HEK293 (cell line): ENCODE data around the gene ATP8A1.

Experiments used
- CTCF ChIA-PET: fragments of 350-600 bp; formaldehyde crosslinking; extraction: SDS; loops from one replicate; lab custom pipeline; 2021; ENCODE audit warnings: antibody characterized with exemption; lab: Yijun Ruan, JAX
- POLR2A ChIA-PET: fragments of 300-600 bp; formaldehyde crosslinking; extraction: SDS; loops from one replicate; lab custom pipeline; 2020; ENCODE audit warnings: antibody characterized with exemption, inconsistent platforms; lab: Yijun Ruan, JAX
- H3K27ac ChIP-seq: fragments of 200-500 bp; sonication (Bioruptor generic); 2 replicates; pipeline ENCODE4 v1.5.1; 2014; ENCODE audit warnings: low read depth, low read length, control low read depth, inconsistent platforms; ENCODE audit errors: extremely low read depth
- H3K36me3 ChIP-seq, 2 experiments: fragments of 200-500 bp in 1 of 2; sonication (Bioruptor generic) in 1 of 2; 1 replicate in 1 of 2; 2 replicates in 1 of 2; pipeline ENCODE4 v1.5.1; 2014 to 2017; ENCODE audit warnings: inconsistent platforms in 2 of 2, low read length in 2 of 2; ENCODE audit not compliant: control insufficient read depth in 2 of 2, insufficient read depth in 1 of 2
- H3K4me1 ChIP-seq: fragments of 200-500 bp; sonication (Bioruptor generic); 2 replicates; pipeline ENCODE4 v1.5.1; 2014; ENCODE audit warnings: mild to moderate bottlenecking, low read length, inconsistent platforms; ENCODE audit not compliant: control insufficient read depth, insufficient read depth
- H3K4me3 ChIP-seq: 2 replicates; pipeline ENCODE4 v1.5.1; 2011; ENCODE audit warnings: low read depth, mild to moderate bottlenecking, control low read depth, low read length, moderate library complexity
- H3K9me3 ChIP-seq: fragments of 200-500 bp; sonication (Bioruptor generic); 2 replicates; pipeline ENCODE4 v1.5.1; 2014; ENCODE audit warnings: low read depth, low read length, inconsistent platforms; ENCODE audit not compliant: control insufficient read depth, insufficient read depth
- BCL11A ChIP-seq: fragments of 450-650 bp; formaldehyde crosslinking; IDR thresholded peaks from 2 replicates; pipeline ENCODE4 v1.5.1; 2016; ENCODE audit warnings: low read depth, missing biosample characterization, missing genetic modification characterization
- CTCF ChIP-seq: fragments of 450-650 bp; formaldehyde crosslinking; IDR thresholded peaks from 2 replicates; pipeline ENCODE4 v1.5.1; 2016; ENCODE audit warnings: missing biosample characterization, missing genetic modification characterization
- GLIS2 ChIP-seq: fragments of 450-650 bp; formaldehyde crosslinking; IDR thresholded peaks from 2 replicates; pipeline ENCODE4 v1.5.1; 2016; ENCODE audit warnings: missing biosample characterization, missing genetic modification characterization
- PATZ1 ChIP-seq: fragments of 450-650 bp; formaldehyde crosslinking; IDR thresholded peaks from 2 replicates; pipeline ENCODE4 v1.5.1; 2016; ENCODE audit warnings: missing biosample characterization, missing genetic modification characterization
- PBX3 ChIP-seq: sonication (generic); formaldehyde crosslinking; IDR thresholded peaks from 2 replicates; pipeline ENCODE4 v1.8.1; 2022; ENCODE audit warnings: mild to moderate bottlenecking, moderate library complexity, missing genetic modification reagents
- SP2 ChIP-seq: fragments of 450-650 bp; formaldehyde crosslinking; IDR thresholded peaks from 2 replicates; pipeline ENCODE4 v1.5.1; 2016; ENCODE audit warnings: missing biosample characterization, missing genetic modification characterization
- TCF7L2 ChIP-seq: IDR thresholded peaks from 2 replicates; pipeline ENCODE4 v1.6.1; 2011; ENCODE audit warnings: low read depth, mild to moderate bottlenecking, inconsistent platforms, low read length, moderate library complexity, borderline replicate concordance
- TRIM28 ChIP-seq: IDR thresholded peaks from 2 replicates; pipeline ENCODE4 v1.6.1; 2011; ENCODE audit warnings: low read length, control low read depth, borderline replicate concordance
- ZBTB20 ChIP-seq: fragments of 450-650 bp; formaldehyde crosslinking; IDR thresholded peaks from 2 replicates; pipeline ENCODE4 v1.5.1; 2016; ENCODE audit warnings: missing biosample characterization, missing genetic modification characterization
- ZBTB26 ChIP-seq: fragments of 450-650 bp; formaldehyde crosslinking; optimal IDR thresholded peaks from 2 replicates; pipeline ENCODE3; 2016; ENCODE audit warnings: missing biosample characterization, mild to moderate bottlenecking, missing genetic modification characterization
- ZFP37 ChIP-seq: fragments of 450-650 bp; formaldehyde crosslinking; IDR thresholded peaks from 2 replicates; pipeline ENCODE4 v1.5.1; 2016; ENCODE audit warnings: missing biosample characterization, missing genetic modification characterization
- ZNF138 ChIP-seq: fragments of 450-650 bp; formaldehyde crosslinking; IDR thresholded peaks from 2 replicates; pipeline ENCODE4 v1.5.1; 2016; ENCODE audit warnings: missing biosample characterization, missing genetic modification characterization, borderline replicate concordance
- ZNF184 ChIP-seq: fragments of 450-650 bp; IDR thresholded peaks from 2 replicates; pipeline ENCODE4 v1.5.1; 2018; ENCODE audit warnings: missing biosample characterization, mild to moderate bottlenecking, missing genetic modification characterization
- ZNF19 ChIP-seq: fragments of 450-650 bp; formaldehyde crosslinking; IDR thresholded peaks from 2 replicates; pipeline ENCODE4; 2016; ENCODE audit warnings: missing biosample characterization, missing genetic modification characterization, low read depth
- ZNF324 ChIP-seq: fragments of 450-650 bp; formaldehyde crosslinking; IDR thresholded peaks from 2 replicates; pipeline ENCODE4 v1.5.1; 2016; ENCODE audit warnings: missing biosample characterization, missing genetic modification characterization
- ZNF350 ChIP-seq: fragments of 450-650 bp; formaldehyde crosslinking; IDR thresholded peaks from 2 replicates; pipeline ENCODE4 v1.5.0; 2017; ENCODE audit warnings: missing biosample characterization, mild to moderate bottlenecking, missing genetic modification characterization
- ZNF362 ChIP-seq: fragments of 450-650 bp; formaldehyde crosslinking; IDR thresholded peaks from 2 replicates; pipeline ENCODE4 v1.5.1; 2016; ENCODE audit warnings: missing biosample characterization, missing genetic modification characterization
- ZNF416 ChIP-seq: fragments of 450-650 bp; formaldehyde crosslinking; IDR thresholded peaks from 2 replicates; pipeline ENCODE4 v1.5.1; 2016; ENCODE audit warnings: missing biosample characterization, missing genetic modification characterization
- ZNF529 ChIP-seq: fragments of 450-650 bp; formaldehyde crosslinking; IDR thresholded peaks from 2 replicates; pipeline ENCODE4 v1.5.1; 2017; ENCODE audit warnings: missing genetic modification characterization, missing biosample characterization; ENCODE audit not compliant: insufficient replicate concordance
- ZNF555 ChIP-seq: fragments of 450-650 bp; formaldehyde crosslinking; conservative IDR thresholded peaks from 2 replicates; pipeline ENCODE4 v1.5.1; 2017; ENCODE audit warnings: missing biosample characterization, mild to moderate bottlenecking, missing genetic modification characterization, inconsistent platforms
- ZNF580 ChIP-seq: fragments of 450-650 bp; formaldehyde crosslinking; IDR thresholded peaks from 2 replicates; pipeline ENCODE4 v1.5.1; 2016; ENCODE audit warnings: missing biosample characterization, missing genetic modification characterization
- ZNF639 ChIP-seq: fragments of 450-650 bp; formaldehyde crosslinking; IDR thresholded peaks from 2 replicates; pipeline ENCODE4 v1.5.1; 2016; ENCODE audit warnings: missing biosample characterization, missing genetic modification characterization
- ZNF785 ChIP-seq: fragments of 450-650 bp; formaldehyde crosslinking; IDR thresholded peaks from 2 replicates; pipeline ENCODE4 v1.5.1; 2016; ENCODE audit warnings: missing biosample characterization, missing genetic modification characterization

ATP8A1 gene

GRCh38 chr4:42690537-42690936 is 33.6 kb upstream of the ATP8A1 start:
- Histone ChIP-seq H3K36me3 (no peaks in the 10 kb centered on the region), H3K27ac (no peak overlapping the region), H3K4me1 (no peaks in the 10 kb centered on the region), H3K9me3 (no peaks in the 10 kb centered on the region), H3K4me3 (no peak overlapping the region)
- ChIA-PET POLR2A (no interaction called here), CTCF (no interaction called here)
- no peak for TF ChIP-seq ZNF555 (tag by site-specific recombination)
- no peak for TF ChIP-seq ZBTB20 (tag by site-specific recombination)
- TF ChIP-seq BCL11A: no peak
- TF ChIP-seq SP2 (tag by site-specific recombination): no peak
- TF ChIP-seq ZNF416 (tag by site-specific recombination): no peak
- no peak for TF ChIP-seq ZNF639 (tag by site-specific recombination)
- no peak for TF ChIP-seq TCF7L2
- TF ChIP-seq ZNF580 (tag by site-specific recombination): no peak
- TF ChIP-seq ZNF19 (tag by site-specific recombination): no peak
- TF ChIP-seq GLIS2: no peak
- no peak for TF ChIP-seq PBX3 (CRISPR knock-in tag)
- no peak for TF ChIP-seq ZNF529 (tag by site-specific recombination)
- TF ChIP-seq PATZ1: no peak

GRCh38 chr4:42683393-42683792 is 26.5 kb upstream of the ATP8A1 start:
- CTCF ChIA-PET: no interaction called here
- POLR2A ChIA-PET: no interaction called here
- TF ChIP-seq ZNF324 (tag by site-specific recombination) (no peak), ZNF362 (no peak)

GRCh38 chr4:42678512-42678911 is 21.6 kb upstream of the ATP8A1 start:
- ChIA-PET CTCF (interaction anchor here (1.0 kb wide), 1 partner anchor 16 kb away, joined by 3 read pairs; no protein-coding TSS in a partner anchor), POLR2A (no interaction called here)
- no peaks in the 10 kb centered on the region for H3K36me3 ChIP-seq
- H3K27ac ChIP-seq: no peak overlapping the region
- no peak for TF ChIP-seq ZNF350
- no peak for TF ChIP-seq TRIM28
- TF ChIP-seq ZNF138: no peak
- TF ChIP-seq ZBTB26: no peak
- TF ChIP-seq PBX3 (CRISPR knock-in tag): no peak
- no peak for TF ChIP-seq CTCF (tag by site-specific recombination)
- no peak for TF ChIP-seq ZNF184 (tag by site-specific recombination)
- no peak for TF ChIP-seq ZFP37
- no peak for TF ChIP-seq ZNF785
- H3K4me3 ChIP-seq: no peak overlapping the region
- no peaks in the 10 kb centered on the region for H3K4me1 ChIP-seq
- no peaks in the 10 kb centered on the region for H3K9me3 ChIP-seq

More at GRCh38 chr4:42683393-42683792, 26.5 kb upstream of the ATP8A1 start:
- H3K27ac ChIP-seq: no peak overlapping the region
- H3K4me3 ChIP-seq: no peak overlapping the region
- no peaks in the 10 kb centered on the region for H3K9me3 ChIP-seq
- no peaks in the 10 kb centered on the region for H3K4me1 ChIP-seq
- no peaks in the 10 kb centered on the region for H3K36me3 ChIP-seq
